ENCODE data around the gene TSEN54. TPM values are rescaled to one million over a fixed set of nuclear protein-coding genes. Genes with fewer than 3 reads are reported as not detected.
A peak's percentile ranks its signal among the peaks of the same experiment; 100 is the strongest.

Gene TSEN54
- total and polyA plus RNA-seq, 7 donors, result 5.7 to 14.9 (median 9.7) TPM

DNA sequence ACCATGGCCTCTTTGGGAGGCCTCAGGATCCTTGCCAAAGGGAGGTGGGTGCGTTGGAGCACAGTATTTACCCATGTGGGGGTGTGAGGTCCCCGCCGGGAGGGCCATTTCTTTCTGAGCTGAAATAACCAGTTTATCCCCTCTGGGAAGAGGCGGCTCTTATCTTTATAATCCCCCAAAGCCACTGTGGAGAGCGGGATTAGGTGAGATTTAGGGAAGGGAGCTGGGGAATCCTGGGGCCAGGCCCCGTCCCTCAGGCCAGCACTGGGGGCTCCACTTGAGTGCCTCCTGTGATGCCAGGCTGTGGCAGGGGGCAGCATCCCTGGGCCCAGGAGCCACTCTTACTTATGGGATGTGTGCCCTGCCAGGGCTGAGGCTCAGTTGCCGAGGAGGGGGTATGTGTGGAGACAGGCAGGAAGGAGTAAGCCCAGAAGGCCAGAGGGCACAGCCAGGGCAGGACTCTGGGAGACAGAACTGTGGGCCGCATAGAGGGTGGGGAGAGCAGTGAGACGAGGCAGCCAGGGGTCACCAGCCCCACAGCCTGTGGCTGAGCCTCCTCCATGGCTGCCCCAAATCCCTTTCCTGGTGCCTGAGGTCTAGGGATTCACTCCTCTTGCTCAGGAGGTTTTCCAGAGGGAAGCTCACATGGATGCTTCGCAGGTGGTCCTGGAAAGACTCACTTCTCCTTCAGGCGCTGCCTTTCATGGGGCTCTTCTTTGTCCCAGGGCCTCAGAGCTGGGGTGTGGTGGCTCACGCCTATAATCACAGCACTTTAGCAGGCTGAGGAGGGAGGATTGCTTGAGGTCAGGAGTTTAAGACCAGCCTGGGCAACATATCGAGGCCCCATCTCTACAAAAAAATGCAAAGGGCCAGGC is 34.9 kb upstream of the TSEN54 start:
- Histone ChIP-seq H3K27ac (peak overlapping the region; percentile 89), H3K36me3 (ENCODE audit: insufficient read depth in 1 of 2, low read depth in 1 of 2) (no peaks in the 10 kb centered on the region), H3K9me3 (no peaks in the 10 kb centered on the region), H3K4me1 (peaks cover 95% of the 10 kb centered on the region), H3K4me3 (no peak overlapping the region), H3K27me3 (ENCODE audit: insufficient read depth in 3 of 3, low read length in 2 of 3) (no peaks in the 10 kb centered on the region)
- 73 to 87% (median 75%) methylated on average over 13 of the region's 13 CpGs for WGBS, 3 donors
- no peak for ATAC-seq
- intact Hi-C loops (cut with DNase I), result no loop called here
- TF ChIP-seq, protein P1, sequence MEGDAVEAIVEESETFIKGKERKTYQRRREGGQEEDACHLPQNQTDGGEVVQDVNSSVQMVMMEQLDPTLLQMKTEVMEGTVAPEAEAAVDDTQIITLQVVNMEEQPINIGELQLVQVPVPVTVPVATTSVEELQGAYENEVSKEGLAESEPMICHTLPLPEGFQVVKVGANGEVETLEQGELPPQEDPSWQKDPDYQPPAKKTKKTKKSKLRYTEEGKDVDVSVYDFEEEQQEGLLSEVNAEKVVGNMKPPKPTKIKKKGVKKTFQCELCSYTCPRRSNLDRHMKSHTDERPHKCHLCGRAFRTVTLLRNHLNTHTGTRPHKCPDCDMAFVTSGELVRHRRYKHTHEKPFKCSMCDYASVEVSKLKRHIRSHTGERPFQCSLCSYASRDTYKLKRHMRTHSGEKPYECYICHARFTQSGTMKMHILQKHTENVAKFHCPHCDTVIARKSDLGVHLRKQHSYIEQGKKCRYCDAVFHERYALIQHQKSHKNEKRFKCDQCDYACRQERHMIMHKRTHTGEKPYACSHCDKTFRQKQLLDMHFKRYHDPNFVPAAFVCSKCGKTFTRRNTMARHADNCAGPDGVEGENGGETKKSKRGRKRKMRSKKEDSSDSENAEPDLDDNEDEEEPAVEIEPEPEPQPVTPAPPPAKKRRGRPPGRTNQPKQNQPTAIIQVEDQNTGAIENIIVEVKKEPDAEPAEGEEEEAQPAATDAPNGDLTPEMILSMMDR (IDR thresholded peaks at IDR 0.05), result no peak
- DNase-seq, result no peak

DNA sequence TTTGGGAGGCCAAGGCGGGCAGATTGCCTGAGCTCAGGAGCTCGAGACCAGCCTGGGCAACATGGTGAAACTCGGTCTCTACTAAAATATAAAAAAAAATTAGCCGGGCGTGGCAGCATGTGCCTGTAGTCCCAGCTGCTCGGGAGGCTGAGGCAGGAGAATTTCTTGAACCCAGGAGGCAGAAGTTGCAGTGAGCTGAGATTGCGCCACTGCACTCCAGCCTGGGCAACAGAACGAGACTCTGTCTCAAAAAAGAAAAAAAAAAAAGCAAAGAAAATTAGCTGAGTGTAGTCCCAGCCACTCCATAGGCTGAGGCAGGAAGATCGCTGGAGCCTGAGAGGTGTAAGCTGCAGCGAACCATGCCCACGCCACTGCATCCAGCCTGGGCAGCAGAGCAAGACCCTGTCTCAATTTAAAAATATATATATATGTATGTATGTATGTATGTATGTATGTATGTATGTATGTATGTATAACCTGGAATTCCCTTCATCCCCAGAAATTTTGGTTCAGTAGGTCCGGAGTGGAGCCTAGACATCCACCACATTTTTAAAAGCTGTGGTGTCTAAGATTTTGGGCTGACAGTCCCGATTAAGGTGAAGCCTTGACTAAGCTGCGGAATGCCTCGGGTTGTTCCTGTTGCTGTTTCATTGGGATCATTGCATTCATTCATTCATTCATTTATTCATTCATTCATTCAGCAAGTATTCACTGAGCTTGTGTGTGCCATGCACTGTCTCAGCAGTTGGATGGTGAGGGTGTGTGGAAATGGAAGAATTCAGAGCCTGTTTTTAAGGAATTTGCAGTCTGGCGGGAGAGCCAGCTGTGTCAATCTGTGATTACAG is 34.0 kb upstream of the TSEN54 start:
- peak overlapping the region; percentile 89 for H3K27ac ChIP-seq
- H3K36me3 ChIP-seq (ENCODE audit: insufficient read depth in 1 of 2, low read depth in 1 of 2), result no peaks in the 10 kb centered on the region
- WGBS, 3 donors, result 73 to 88% (median 74%) methylated on average over 16 of the region's 16 CpGs
- DNase-seq (no peak), ATAC-seq (no peak)
- intact Hi-C loops (cut with DNase I), result no loop called here
- H3K4me1 ChIP-seq, result peaks cover 93% of the 10 kb centered on the region
- no peaks in the 10 kb centered on the region for H3K27me3 ChIP-seq (ENCODE audit: insufficient read depth in 3 of 3, low read length in 2 of 3)
- TF ChIP-seq, protein P1 (IDR thresholded peaks at IDR 0.05), result no peak
- H3K4me3 ChIP-seq, result no peak overlapping the region
- no peaks in the 10 kb centered on the region for H3K9me3 ChIP-seq

DNA sequence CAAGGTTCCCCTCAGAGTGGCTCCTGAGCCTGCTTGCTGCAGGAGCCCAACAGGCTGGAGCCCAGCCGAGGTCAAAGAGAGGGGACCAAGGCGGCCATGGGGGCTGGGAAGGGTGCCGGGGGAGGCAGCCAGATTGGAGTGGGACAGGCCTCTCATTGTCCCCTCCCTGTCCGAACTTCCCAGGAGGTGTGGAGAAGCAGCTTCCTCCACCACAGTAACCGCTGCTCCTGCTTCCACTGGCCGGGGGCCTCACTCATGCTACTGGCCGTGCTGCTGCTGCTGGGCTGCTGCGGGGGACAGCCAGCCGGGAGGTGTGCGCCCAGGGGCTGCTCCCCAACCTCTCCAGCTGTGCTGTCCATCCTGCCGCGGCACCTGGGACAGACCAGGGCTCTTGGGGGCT is 30.6 kb upstream of the TSEN54 start:
- TF ChIP-seq, protein P1 (IDR thresholded peaks at IDR 0.05), result no peak
- no peaks in the 10 kb centered on the region for H3K9me3 ChIP-seq
- no peak overlapping the region for H3K4me3 ChIP-seq
- 79 to 95% (median 80%) methylated on average over 10 to 12 of the region's 12 CpGs for WGBS, 3 donors
- no peaks in the 10 kb centered on the region for H3K36me3 ChIP-seq (ENCODE audit: insufficient read depth in 1 of 2, low read depth in 1 of 2)
- no peaks in the 10 kb centered on the region for H3K27me3 ChIP-seq (ENCODE audit: insufficient read depth in 3 of 3, low read length in 2 of 3)
- peaks cover 98% of the 10 kb centered on the region for H3K4me1 ChIP-seq
- intact Hi-C loops (cut with DNase I), result loop anchor here in 1 of 2 donors (2.0 kb wide), 1 partner anchor 27 kb away; no protein-coding TSS in a partner anchor
- DNase-seq (peak; percentile 10 to 50), ATAC-seq (no peak)
- peak overlapping the region; percentile 61 for H3K27ac ChIP-seq

DNA sequence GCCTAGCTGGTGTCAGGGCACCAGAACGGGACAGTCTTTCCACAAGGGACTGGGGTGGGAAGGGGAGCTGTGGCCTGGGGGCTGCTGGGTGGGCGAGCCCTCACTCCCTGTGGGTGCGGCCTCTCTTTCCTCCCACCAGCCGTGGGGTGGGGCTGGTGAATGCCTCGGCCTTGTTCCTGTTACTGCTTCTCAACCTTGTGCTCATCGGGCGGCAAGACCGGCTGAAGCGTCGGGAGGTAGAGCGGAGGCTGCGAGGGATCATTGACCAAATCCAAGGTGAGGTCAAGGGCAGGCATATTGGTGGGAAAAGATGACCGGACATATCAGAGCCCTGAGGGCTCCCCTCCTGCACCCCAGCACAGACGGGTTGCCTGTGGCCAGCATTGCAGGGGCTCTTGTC is 30.2 kb upstream of the TSEN54 start:
- no peak overlapping the region for H3K4me3 ChIP-seq
- no peaks in the 10 kb centered on the region for H3K27me3 ChIP-seq (ENCODE audit: insufficient read depth in 3 of 3, low read length in 2 of 3)
- WGBS, 3 donors, result 92 to 94% (median 92%) methylated on average over 13 to 14 of the region's 14 CpGs
- peaks cover 0 to 3% of the 10 kb centered on the region in 2 donors for H3K36me3 ChIP-seq (ENCODE audit: insufficient read depth in 1 of 2, low read depth in 1 of 2)
- TF ChIP-seq, protein P1 (IDR thresholded peaks at IDR 0.05), result no peak
- H3K27ac ChIP-seq, result peak overlapping the region; percentile 61
- ATAC-seq (no peak), DNase-seq (peak in 1 of 2 donors; percentile 20)
- no peaks in the 10 kb centered on the region for H3K9me3 ChIP-seq
- H3K4me1 ChIP-seq, result peaks cover 97% of the 10 kb centered on the region
- intact Hi-C loops (cut with DNase I), result loop anchor here in 1 of 2 donors (2.0 kb wide), 1 partner anchor 27 kb away; no protein-coding TSS in a partner anchor
